CD4-positive, alpha-beta T cell treated with Interleukin-4 for 4 hours (primary cell): ENCODE data around the gene NECTIN1.

Experiments
- DNase-seq: peaks from one replicate; pipeline ENCODE4 v3.0.0-alpha.2; 2020

Gene NECTIN1

DNA sequence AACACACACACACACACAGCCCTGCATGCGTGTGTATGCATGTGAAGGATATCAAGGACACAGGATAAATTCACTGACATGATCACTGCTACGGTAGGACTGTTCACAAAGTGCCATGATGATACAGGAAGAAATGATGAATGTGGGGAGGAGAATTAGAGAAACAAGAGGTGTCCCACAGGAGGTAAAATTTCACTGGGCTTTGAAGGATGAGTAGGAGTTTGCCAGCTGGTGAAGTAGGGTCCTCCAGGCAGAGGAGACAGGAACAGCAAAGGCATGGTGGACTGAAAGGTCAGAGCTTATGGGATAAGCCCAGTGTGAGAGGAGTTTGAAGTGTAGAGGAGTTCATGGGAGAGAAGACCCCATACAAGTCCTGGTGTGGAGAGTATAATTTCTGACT lies 18.6 kb downstream of the NECTIN1 start:
- DNase-seq, result no peak

DNA sequence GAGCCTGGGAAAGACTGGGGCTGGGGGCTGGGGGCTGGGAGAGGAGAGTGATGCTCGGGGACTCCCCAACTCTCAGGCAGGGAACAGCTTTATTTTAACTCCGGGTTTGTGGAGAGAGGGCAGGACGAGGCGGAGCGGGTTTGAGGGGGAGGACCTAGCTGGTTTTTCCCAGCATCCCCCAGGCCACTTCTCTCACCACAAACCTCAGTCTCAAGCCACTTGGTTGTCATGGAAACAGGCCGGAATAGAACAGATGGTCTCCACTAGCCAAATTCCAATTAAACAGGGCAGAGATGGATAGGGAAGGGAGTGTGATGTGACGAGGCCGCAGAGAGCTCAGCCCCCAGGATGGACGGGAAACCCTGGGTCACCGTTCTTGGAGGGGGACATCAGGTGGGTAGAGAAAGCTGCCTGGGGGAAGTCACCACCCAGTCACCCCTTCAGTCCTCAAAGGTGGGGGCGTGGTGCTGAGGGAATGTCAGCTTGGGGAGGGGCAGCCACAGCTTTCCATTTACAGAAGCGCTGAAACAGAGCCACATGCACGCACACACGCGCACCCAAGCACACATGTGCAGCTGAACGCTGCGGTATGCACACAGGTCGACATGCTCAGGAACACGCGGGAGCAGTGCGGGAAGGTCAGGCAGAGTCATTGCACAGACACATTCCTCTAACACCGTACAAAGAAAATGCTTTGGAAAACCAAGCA lies 19.2 kb downstream of the NECTIN1 start:
- DNase-seq, result no peak

DNA sequence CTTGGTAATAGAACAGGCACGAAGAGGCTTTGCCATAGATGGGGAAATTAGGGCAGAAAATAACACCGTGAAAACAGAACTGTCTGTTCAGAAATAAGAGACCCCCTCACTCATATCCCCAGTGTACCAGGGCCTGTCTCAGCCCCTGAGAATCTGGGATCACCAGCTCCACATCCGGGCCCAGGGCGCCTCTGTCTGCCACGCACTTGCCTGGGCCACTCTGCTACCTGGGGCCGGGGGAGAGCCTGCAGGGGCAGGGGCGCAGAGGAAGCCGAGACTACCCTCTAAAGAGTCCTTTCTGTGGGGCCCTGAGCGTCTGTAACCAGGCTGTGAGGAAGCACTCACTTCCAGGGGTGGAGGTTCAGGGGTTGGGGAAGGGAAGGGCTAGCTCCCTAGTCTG lies 19.8 kb downstream of the NECTIN1 start:
- no peak for DNase-seq

DNA sequence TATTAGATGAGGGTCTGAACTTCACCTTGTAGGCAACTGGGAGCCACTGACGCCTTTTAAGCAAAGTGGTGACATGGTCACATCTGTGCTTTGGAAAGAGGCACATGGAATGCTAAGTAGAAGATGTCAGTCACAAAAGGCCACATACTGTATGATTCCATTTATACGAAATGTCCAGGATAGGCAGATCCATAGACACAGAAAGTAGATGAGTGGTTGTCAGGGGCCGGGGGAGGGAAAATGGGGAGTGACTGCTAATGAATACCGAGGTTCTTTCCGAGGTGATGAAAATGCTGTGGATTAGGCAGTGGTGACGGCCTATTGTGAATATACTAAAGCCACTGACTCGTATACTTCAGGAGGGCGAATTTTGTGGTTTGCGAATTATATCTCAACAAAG lies 20.6 kb downstream of the NECTIN1 start:
- DNase-seq, result no peak

DNA sequence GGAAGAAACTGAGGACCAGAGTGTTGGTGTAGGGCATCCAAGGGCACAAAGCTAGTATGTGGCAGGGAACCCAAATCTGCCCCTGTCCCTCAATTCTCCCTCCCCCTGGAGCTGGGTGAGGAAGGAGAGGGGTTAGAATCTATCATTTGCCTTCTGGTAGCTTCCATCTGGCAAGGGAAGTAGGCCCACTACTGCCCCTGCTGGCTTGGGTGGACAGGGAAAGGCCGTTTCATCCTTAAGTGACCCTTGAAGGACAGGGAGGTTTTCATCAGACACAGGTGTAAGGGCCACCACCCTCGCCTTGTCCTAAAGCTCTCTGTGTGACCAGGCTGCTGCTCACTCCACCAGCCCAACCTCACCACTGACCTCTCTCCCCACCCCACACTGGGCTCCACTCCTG lies 22.1 kb downstream of the NECTIN1 start:
- no peak for DNase-seq

DNA sequence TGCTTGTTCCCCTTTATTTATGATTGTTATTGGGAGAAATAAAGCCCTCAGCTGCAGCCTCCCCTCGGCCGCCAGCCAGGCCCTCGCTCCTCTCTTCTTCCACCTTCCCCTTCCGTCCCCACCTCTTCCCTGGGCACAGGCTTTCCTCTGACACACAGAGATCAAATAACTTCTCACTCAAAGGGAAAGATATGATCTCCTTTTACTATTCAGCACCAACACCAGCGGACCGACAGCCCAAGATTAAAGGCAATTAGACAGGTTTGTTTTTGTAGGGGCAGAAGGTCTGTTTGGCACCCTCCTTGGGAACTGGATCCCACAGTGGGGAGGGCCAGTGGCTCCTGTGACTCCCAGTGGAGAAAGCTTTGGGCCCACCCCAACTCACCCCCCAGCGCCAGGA lies 23.0 kb downstream of the NECTIN1 start:
- no peak for DNase-seq

DNA sequence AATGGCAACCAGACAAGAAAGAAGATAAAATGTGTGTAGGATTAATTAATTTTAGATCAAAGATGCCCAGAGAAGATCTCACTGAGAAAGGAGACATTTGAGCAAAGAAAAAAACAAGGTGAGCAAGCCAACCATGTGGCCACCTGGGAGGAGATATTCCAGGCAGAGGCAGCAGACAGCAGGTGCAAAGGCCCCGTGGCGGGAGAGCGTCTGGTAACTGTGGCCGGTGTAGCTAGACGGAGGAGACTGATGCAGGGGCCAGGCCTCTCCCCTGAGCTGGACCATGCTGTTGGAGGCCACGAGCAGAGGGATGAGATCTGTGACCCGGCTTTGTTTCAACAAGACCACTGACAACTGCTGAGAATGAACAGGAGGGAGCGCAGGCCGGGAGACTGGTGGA lies 23.6 kb downstream of the NECTIN1 start:
- DNase-seq, result no peak

- no peak for DNase-seq
Observed at GRCh38 chr11:119704849-119705248, 24.2 kb downstream of the NECTIN1 start.

DNA sequence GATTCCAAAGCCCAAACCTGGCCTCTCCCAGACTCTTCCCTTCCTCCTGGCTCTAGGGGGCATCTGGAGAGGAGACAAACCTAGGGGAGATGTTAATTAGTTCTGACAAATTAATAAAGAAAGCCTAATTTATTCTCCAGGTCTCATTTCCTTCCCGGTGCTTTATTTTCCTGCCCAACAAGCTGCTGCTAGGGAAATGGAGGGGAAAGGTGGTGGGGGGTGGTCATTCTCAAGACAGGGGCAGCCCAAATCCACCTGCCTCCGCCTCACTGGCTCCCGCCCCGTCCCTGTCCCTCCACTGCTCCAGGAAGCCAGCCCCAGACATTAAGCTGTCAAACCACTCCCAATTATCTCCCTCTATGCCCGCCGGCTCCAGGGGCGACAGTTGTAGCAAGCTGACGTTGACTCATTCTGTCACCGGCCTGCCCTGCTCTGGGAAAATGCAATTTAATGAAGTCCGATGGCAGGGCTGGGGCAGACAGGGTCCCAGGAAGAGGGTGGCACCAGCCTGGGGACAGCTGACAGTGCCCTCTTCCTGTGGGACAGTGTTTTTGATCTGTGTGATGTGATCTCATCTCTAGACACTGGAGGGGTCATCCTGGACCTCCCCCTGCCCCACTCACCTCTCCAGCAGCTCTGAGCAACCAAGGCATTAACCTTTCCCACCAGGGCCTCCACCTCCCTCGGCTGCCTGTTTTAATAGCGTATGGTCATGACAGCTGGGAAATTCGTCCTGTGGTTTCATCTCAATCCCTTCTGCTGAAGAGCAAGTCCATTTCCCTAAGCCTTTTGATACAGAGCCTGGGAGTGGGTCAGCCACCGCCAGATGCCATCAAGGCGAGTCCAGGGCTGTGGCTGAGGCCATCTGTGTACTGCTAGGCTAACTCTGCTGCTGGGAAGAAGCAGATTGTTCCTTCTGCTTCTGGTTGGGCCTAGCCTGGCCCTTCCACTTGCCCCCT lies 27.1 kb downstream of the NECTIN1 start:
- DNase-seq, result no peak

- DNase-seq, result no peak
Observed at GRCh38 chr11:119700536-119701346, 28.3 kb downstream of the NECTIN1 start.

GRCh38 chr11:119700030-119700429 lies 29.0 kb downstream of the NECTIN1 start:
- no peak for DNase-seq

- DNase-seq, result no peak
Observed at GRCh38 chr11:119699227-119699626, 29.8 kb downstream of the NECTIN1 start.

DNA sequence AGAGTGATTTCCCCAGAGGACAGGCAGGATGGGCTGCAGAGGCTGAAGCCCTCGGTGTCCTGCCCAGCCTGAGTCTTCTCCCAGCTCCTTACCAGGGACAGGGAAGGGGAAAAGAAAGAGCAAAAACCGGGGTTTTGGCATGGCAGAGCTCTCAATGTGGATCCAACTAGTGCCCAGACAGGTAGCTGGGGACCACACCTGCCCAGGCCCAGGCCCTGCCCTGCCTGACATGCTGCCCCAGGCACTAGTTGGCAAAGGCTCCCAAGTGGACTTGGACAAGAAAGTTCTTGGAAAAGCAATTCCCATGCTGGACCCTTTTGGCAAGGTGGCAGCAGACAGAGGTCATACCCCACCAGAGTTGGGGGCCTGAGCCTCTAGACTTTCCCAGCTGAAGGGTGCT lies 31.1 kb downstream of the NECTIN1 start:
- no peak for DNase-seq

- no peak for DNase-seq
Observed at GRCh38 chr11:119697445-119697844, 31.6 kb downstream of the NECTIN1 start.

DNA sequence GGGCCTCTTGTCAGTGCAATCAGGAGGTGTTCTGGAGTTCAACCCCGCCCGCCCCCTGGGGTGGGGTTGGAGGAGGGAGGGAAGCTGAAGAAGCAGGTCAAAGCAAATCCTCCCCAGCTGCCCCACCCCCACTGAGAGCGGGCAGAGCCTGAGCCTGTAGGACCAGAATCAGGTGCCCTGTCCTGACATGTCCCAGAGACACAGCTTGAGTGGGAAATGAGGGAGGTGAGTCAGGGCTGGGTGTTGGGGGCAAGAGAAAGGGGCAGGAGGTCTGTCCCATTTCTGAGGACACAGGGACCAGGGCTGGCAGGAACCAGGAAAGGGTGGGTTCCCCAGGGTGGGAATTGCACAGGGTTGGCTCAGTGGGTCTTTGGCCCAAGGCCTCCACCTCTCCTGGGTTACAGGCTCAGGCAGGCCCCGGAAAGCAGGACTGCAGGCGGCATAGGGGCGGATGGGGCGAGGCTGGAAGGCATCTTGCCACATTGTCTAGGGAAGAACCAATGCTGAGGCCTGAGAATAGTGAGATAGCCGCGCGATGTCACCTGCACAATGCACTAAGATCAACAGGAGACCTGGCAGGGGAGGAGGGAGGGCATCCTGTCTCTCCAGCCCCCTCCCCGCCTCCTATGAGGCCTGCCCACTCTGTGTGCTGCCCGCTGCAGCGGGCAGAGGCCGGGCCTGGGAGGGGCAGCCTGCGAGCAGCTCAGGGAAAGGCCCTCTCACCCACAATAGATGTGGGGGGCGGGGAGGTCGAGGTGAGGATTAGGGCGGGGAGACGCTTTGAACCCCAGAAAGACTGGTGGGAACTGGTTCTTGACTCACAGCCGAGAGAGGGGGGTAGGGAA lies 32.4 kb downstream of the NECTIN1 start:
- DNase-seq, result no peak

- no peak for DNase-seq
Observed at GRCh38 chr11:119694334-119694733, 34.7 kb downstream of the NECTIN1 start.

GRCh38 chr11:119693253-119693815 lies 35.7 kb downstream of the NECTIN1 start:
- no peak for DNase-seq

- no peak for DNase-seq
Observed at GRCh38 chr11:119692540-119692820, 36.5 kb downstream of the NECTIN1 start.

- no peak for DNase-seq
Observed at GRCh38 chr11:119691701-119692539, 37.1 kb downstream of the NECTIN1 start.

- DNase-seq, result peak; percentile 24
Observed at GRCh38 chr11:119691020-119691666, 37.9 kb downstream of the NECTIN1 start.

- no peak for DNase-seq
Observed at GRCh38 chr11:119689302-119689701, 39.7 kb downstream of the NECTIN1 start.
